HepG2 (cell line): Measurements from ENCODE around the gene IFI30. TPM values are rescaled to one million over a fixed set of nuclear protein-coding genes. Genes with fewer than 3 reads are reported as not detected.

Experiments
- ATAC-seq: fragments of 200-7000 bp; cut with Tn5 transposase; 3 replicates; pipeline ENCODE4 v1.9.1; 2020; ENCODE audit warnings: mild to moderate bottlenecking, moderate library complexity
- BruUV-seq: library from RNA; stranded (reverse); fragments of 400-500 nt; replicated peaks from 2 replicates; lab custom pipeline; 2021; lab: Mats Ljungman, UMichigan
- CTCF ChIA-PET: fragments of 300-600 bp; formaldehyde crosslinking; extraction: SDS; loops from one replicate; lab custom pipeline; 2021; ENCODE audit warnings: low total read pairs, inconsistent platforms, low intra/inter-chr PET ratio; lab: Yijun Ruan, JAX
- POLR2A ChIA-PET: fragments of 350-600 bp; sonication (Branson Sonifier 250); formaldehyde crosslinking; loops from one replicate; lab custom pipeline; 2020; ENCODE audit warnings: antibody characterized with exemption, inconsistent platforms; lab: Yijun Ruan, JAX
- DNase-seq: peaks from one replicate; pipeline ENCODE4 v3.0.0-alpha.2; 2015; ENCODE audit warnings: low spot score
- FAIRE-seq: peaks from 3 replicates; lab custom pipeline; 2011; peaks lifted over from hg19 to GRCh38; lab: Jason Lieb, UNC
- H2AFZ ChIP-seq: one replicate; pipeline ENCODE4 v1.6.1; 2011; ENCODE audit warnings: low read length, inconsistent platforms
- H3K27ac ChIP-seq: fragments of 300-600 bp; 3 replicates; pipeline ENCODE4 v1.8.0; 2011; ENCODE audit warnings: mixed run types, mild to moderate bottlenecking, mixed read lengths, low read length, inconsistent platforms; ENCODE audit not compliant: insufficient read depth; ENCODE audit errors: extremely low read length
- H3K27me3 ChIP-seq, 2 experiments: fragments of 200-600 bp in 1 of 2; 2 replicates in 1 of 2; 3 replicates in 1 of 2; pipeline versions ENCODE4 v1.6.0 to v1.8.0; 2011; ENCODE audit warnings: low read length in 2 of 2, mild to moderate bottlenecking in 2 of 2, moderate library complexity in 2 of 2, inconsistent platforms in 1 of 2; ENCODE audit not compliant: insufficient read depth in 2 of 2, control insufficient read depth in 1 of 2
- H3K36me3 ChIP-seq, 2 experiments: fragments of 200-600 bp in 1 of 2; replicated peaks in 1 of 2; 2 replicates in 1 of 2; 3 replicates in 1 of 2; pipeline versions ENCODE4 v1.5.1 to v1.8.0; 2011; ENCODE audit warnings: low read length in 2 of 2, inconsistent platforms in 1 of 2; ENCODE audit not compliant: insufficient read depth in 2 of 2, control insufficient read depth in 1 of 2
- H3K4me1 ChIP-seq: 2 replicates; pipeline ENCODE4 v1.5.1; 2012; ENCODE audit warnings: low read length, inconsistent platforms; ENCODE audit not compliant: insufficient read depth
- H3K4me2 ChIP-seq: 2 replicates; pipeline ENCODE4 v1.6.0; 2011; ENCODE audit warnings: low read depth, low read length, inconsistent platforms
- H3K4me3 ChIP-seq, 3 experiments: fragments of 200-600 bp in 1 of 3; sonication (generic), shearing (Covaris generic) in 1 of 3; replicated peaks in 1 of 3; 2 replicates each; pipeline ENCODE4 v1.5.1; 2011 to 2016; ENCODE audit warnings: low read length in 3 of 3, inconsistent platforms in 2 of 3, low read depth in 2 of 3, mild to moderate bottlenecking in 2 of 3, control low read depth in 1 of 3, mixed read lengths in 1 of 3; ENCODE audit not compliant: insufficient read depth in 1 of 3
- H3K79me2 ChIP-seq: one replicate; pipeline ENCODE4 v1.6.1; 2011; ENCODE audit warnings: low read length, inconsistent platforms; ENCODE audit not compliant: insufficient read depth
- H3K9ac ChIP-seq: 2 replicates; pipeline ENCODE4 v1.6.0; 2011; ENCODE audit warnings: mild to moderate bottlenecking, low read depth, low read length, inconsistent platforms; ENCODE audit not compliant: insufficient read depth
- H3K9me3 ChIP-seq: 2 replicates; pipeline ENCODE4 v1.5.1; 2012; ENCODE audit warnings: mild to moderate bottlenecking, low read length
- H4K20me1 ChIP-seq: 2 replicates; pipeline ENCODE4 v1.6.0; 2011; ENCODE audit warnings: inconsistent platforms, mild to moderate bottlenecking, low read length, moderate library complexity; ENCODE audit not compliant: insufficient read depth
- ATF1 ChIP-seq: IDR thresholded peaks from 2 replicates; pipeline ENCODE4 v1.6.1; 2016; ENCODE audit warnings: mild to moderate bottlenecking, control low read depth
- BORCS8-MEF2B ChIP-seq: sonication (generic); formaldehyde crosslinking; IDR thresholded peaks from 2 replicates; pipeline ENCODE4 v1.8.0; 2022; ENCODE audit warnings: mild to moderate bottlenecking, missing genetic modification reagents
- ISL2 ChIP-seq: sonication (generic); formaldehyde crosslinking; IDR thresholded peaks from 2 replicates; pipeline ENCODE4 v1.5.0; 2020; ENCODE audit warnings: missing genetic modification reagents
- KDM5A ChIP-seq: fragments of 200-600 bp; sonication (generic); IDR thresholded peaks from 2 replicates; pipeline ENCODE4 v1.7.0; 2018; ENCODE audit warnings: antibody characterized with exemption, mild to moderate bottlenecking, low read length, borderline replicate concordance
- MEIS2 ChIP-seq: sonication (generic); formaldehyde crosslinking; IDR thresholded peaks from 2 replicates; pipeline ENCODE4 v1.9.0; 2021; ENCODE audit warnings: mild to moderate bottlenecking, missing genetic modification reagents
- MIER3 ChIP-seq: IDR thresholded peaks from 2 replicates; pipeline ENCODE4 v1.6.1; 2016; ENCODE audit warnings: missing compliant biosample characterization, borderline replicate concordance
- NCOR1 ChIP-seq: fragments of 200-600 bp; sonication (generic); IDR thresholded peaks from 2 replicates; pipeline ENCODE4 v1.7.0; 2017; ENCODE audit warnings: antibody characterized with exemption, low read length, borderline replicate concordance
- RAD21 ChIP-seq: fragments of 450-650 bp; formaldehyde crosslinking; IDR thresholded peaks from 2 replicates; pipeline ENCODE4 v1.5.0; 2020; ENCODE audit warnings: mild to moderate bottlenecking
- SNAPC2 ChIP-seq: sonication (generic); formaldehyde crosslinking; IDR thresholded peaks from 2 replicates; pipeline ENCODE4 v1.8.1; 2022; ENCODE audit warnings: mild to moderate bottlenecking, missing genetic modification reagents
- SOX6 ChIP-seq, 2 experiments: fragments of 450-650 bp in 1 of 2; sonication (generic) in 1 of 2; formaldehyde crosslinking in 1 of 2; IDR thresholded peaks; 2 replicates each; pipeline versions ENCODE4 v1.4.0 to v1.6.1; 2017 to 2020; ENCODE audit warnings: antibody characterized with exemption in 1 of 2, mild to moderate bottlenecking in 1 of 2, missing genetic modification reagents in 1 of 2
- ZNF776 ChIP-seq: sonication (generic); formaldehyde crosslinking; IDR thresholded peaks from 2 replicates; pipeline ENCODE4 v1.4.0; 2020; ENCODE audit warnings: mild to moderate bottlenecking, missing genetic modification reagents
- WGBS: methylation state at CpG from one replicate; pipeline ENCODE4 v1.1.6; 2017; ENCODE audit warnings: low lambda C conversion rate; 5-methylcytosine and 5-hydroxymethylcytosine counted together
- in situ Hi-C: cut with HindIII; loops from 2 replicates; pipeline ENCODE4 v1.10.0; 2017; ENCODE audit warnings: low pct_unique_long_range_greater_than_20kb; ENCODE audit not compliant: extremely low pct_ligation_motif_present
- intact Hi-C: fragments of 100-400 bp; cut with micrococcal nuclease; formaldehyde crosslinking; loops from one replicate; pipeline ENCODE4 v1.10.0; 2022; ENCODE audit not compliant: unreplicated experiment
- polyA plus RNA-seq, 8 experiments: library from polyadenylated mRNA; depleted of rRNA in 3 of 8; stranded (reverse) in 7 of 8; unstranded in 1 of 8; fragments of >200 nt; fragmentation: Illumina TruSeq in 4 of 8; extraction: Trizol in 4 of 8; gene quantifications; 2 replicates each; pipeline versions ENCODE4 v1.2.1 to v1.2.3, GENCODE V29; 2011 to 2016; ENCODE audit warnings: low read depth in 4 of 8, missing spikeins in 1 of 8, mixed read lengths in 1 of 8; ENCODE audit not compliant: insufficient read depth in 1 of 8
- total RNA-seq, 5 experiments: library from RNA; depleted of rRNA; stranded (reverse); fragments of >200 nt; fragmentation: Illumina TruSeq; extraction: Trizol; gene quantifications; 2 replicates each; pipeline ENCODE4 v1.2.3, GENCODE V29; 2016; ENCODE audit warnings: low read depth in 1 of 5
- TF ChIP-seq, protein P1 (sequence below): sonication (generic); formaldehyde crosslinking; IDR thresholded peaks from 2 replicates; pipeline ENCODE4 v1.4.0; 2020; ENCODE audit warnings: missing genetic modification reagents
- TF ChIP-seq, protein P2 (sequence below): sonication (generic); formaldehyde crosslinking; IDR thresholded peaks from 2 replicates; pipeline ENCODE4 v1.4.0; 2020; ENCODE audit warnings: missing genetic modification reagents, mild to moderate bottlenecking, borderline replicate concordance
- TF ChIP-seq, protein P3 (sequence below): sonication (generic); formaldehyde crosslinking; IDR thresholded peaks from 2 replicates; pipeline ENCODE4 v1.8.1; 2023; ENCODE audit warnings: mild to moderate bottlenecking, missing genetic modification reagents
- TF ChIP-seq, protein P4 (sequence below): sonication (generic); formaldehyde crosslinking; IDR thresholded peaks from 2 replicates; pipeline ENCODE4 v1.4.0; 2020; ENCODE audit warnings: missing genetic modification reagents

IFI30 gene
- total and polyA plus RNA-seq, 2 of the 13 experiments (the other 11 are each of a cell fraction or from before 2014, with no cell fraction given), result 25.0 to 79.4 TPM

DNA sequence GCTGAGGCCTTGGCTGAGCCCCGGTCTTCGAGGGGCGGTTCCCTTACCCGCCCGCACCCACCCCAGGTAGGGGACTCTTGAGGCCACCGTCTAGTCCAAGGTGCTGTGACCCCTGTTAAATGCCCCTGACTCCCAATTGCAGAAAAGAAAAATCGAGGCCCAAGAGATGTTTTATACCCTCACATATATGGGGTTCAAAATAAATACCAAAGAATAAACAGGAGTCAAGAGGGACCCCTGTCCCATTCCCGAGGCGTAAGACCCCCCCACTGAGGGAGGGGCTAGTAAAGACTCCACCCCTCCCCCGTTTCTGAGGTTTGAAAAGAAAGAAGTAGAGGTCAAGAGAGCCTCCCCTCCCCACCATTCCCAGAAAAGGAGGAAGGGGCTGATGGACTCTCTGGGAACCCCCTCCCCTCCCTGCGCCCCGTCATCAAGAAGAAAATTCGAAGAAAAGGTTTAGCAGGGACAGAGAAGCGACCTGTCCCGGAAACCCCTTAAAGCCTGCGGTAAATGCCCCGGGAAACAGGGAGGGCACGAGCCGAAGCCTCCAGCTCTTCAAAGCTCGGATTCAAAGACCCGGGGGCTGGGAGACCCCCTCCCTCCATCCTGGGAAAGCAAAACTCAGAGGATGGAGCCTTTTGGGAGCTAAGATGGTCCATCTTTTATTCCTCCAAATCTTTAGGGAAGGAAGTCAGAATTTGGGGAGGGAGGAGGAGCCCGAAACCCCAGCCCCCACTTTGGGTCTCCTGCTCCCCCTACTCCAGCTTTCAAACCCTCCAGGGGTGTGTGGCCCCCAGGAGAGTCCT, 31.0 kb downstream of the IFI30 start:
- H3K4me3 ChIP-seq, result peak overlapping the region; percentile 73 to 76 (median 73)
- peak overlapping the region; percentile 73 for H3K9ac ChIP-seq
- FAIRE-seq (no peak), DNase-seq (no peak), ATAC-seq (peak; percentile 14)
- H2AFZ ChIP-seq, result no peak overlapping the region
- TSS peak; percentile 62 for BruUV-seq
- in situ Hi-C loops (loop anchor here (5.0 to 10.0 kb wide), 2 partner anchors 48 to 210 kb away; partner anchors contain the start of gene SSBP4), intact Hi-C loops (loop anchor here (1.0 to 5.0 kb wide), 3 partner anchors 20 to 208 kb away; partner anchors contain the start of gene LSM4)
- POLR2A ChIA-PET, result interaction anchor here (0.6 to 4.0 kb wide), 12 partner anchors 12 to 345 kb away, joined by 3 to 27 read pairs (median 6); partner anchors contain the start of genes GDF15, IQCN, JUND and MPV17L2
- 0 out of 5 replicates have a peak, but pooled peaks cover 0 to 3% of the 10 kb centered on the region in 2 experiments for H3K27me3 ChIP-seq
- CTCF ChIA-PET, result no interaction called here
- no peaks in the 10 kb centered on the region for H3K9me3 ChIP-seq
- no peaks in the 10 kb centered on the region for H4K20me1 ChIP-seq
- H3K36me3 ChIP-seq, result peaks cover 3 to 5% of the 10 kb centered on the region in 2 experiments; a peak in 1 of 5 replicates
- no peaks in the 10 kb centered on the region for H3K79me2 ChIP-seq
- WGBS, result 2% methylated on average over 22 of the region's 22 CpGs
- peak overlapping the region; percentile 60 for H3K27ac ChIP-seq
- H3K4me1 ChIP-seq, result peaks cover 13% of the 10 kb centered on the region
- H3K4me2 ChIP-seq, result peak overlapping the region; percentile 87
- TF ChIP-seq, protein P1, sequence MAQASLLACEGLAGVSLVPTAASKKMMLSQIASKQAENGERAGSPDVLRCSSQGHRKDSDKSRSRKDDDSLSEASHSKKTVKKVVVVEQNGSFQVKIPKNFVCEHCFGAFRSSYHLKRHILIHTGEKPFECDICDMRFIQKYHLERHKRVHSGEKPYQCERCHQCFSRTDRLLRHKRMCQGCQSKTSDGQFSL (CRISPR knock-in tag), result peak; percentile 90
- TF ChIP-seq ZNF776 (CRISPR knock-in tag) (no peak), MEIS2 (CRISPR knock-in tag) (0 out of 2 replicates have a peak, but pooled peaks have one; percentile 1), MIER3 (no peak), SOX6 (IDR thresholded peaks at IDR 0.05) (no peak), SOX6 (CRISPR knock-in tag; IDR thresholded peaks at IDR 0.05) (no peak), ATF1 (0 out of 2 replicates have a peak, but pooled peaks have one; percentile 4), KDM5A (peak; percentile 62; the same call in 1 of the 2 replicates), BORCS8-MEF2B (CRISPR knock-in tag) (no peak), NCOR1 (peak; percentile 18; the same call in 1 of the 2 replicates), RAD21 (CRISPR knock-in tag) (no peak), ISL2 (CRISPR knock-in tag) (no peak), SNAPC2 (CRISPR knock-in tag) (0 out of 2 replicates have a peak, but pooled peaks have one; percentile 18)
- TF ChIP-seq, protein P2, sequence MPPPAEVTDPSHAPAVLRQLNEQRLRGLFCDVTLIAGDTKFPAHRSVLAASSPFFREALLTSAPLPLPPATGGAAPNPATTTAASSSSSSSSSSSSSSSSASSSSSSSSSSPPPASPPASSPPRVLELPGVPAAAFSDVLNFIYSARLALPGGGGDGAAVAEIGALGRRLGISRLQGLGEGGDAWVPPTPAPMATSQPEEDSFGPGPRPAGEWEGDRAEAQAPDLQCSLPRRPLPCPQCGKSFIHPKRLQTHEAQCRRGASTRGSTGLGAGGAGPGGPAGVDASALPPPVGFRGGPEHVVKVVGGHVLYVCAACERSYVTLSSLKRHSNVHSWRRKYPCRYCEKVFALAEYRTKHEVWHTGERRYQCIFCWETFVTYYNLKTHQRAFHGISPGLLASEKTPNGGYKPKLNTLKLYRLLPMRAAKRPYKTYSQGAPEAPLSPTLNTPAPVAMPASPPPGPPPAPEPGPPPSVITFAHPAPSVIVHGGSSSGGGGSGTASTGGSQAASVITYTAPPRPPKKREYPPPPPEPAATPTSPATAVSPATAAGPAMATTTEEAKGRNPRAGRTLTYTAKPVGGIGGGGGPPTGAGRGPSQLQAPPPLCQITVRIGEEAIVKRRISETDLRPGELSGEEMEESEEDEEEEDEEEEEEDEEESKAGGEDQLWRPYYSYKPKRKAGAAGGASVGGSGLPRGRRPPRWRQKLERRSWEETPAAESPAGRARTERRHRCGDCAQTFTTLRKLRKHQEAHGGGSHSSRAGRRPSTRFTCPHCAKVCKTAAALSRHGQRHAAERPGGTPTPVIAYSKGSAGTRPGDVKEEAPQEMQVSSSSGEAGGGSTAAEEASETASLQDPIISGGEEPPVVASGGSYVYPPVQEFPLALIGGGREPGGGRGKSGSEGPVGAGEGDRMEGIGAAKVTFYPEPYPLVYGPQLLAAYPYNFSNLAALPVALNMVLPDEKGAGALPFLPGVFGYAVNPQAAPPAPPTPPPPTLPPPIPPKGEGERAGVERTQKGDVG (CRISPR knock-in tag), result no peak
- TF ChIP-seq, protein P3, sequence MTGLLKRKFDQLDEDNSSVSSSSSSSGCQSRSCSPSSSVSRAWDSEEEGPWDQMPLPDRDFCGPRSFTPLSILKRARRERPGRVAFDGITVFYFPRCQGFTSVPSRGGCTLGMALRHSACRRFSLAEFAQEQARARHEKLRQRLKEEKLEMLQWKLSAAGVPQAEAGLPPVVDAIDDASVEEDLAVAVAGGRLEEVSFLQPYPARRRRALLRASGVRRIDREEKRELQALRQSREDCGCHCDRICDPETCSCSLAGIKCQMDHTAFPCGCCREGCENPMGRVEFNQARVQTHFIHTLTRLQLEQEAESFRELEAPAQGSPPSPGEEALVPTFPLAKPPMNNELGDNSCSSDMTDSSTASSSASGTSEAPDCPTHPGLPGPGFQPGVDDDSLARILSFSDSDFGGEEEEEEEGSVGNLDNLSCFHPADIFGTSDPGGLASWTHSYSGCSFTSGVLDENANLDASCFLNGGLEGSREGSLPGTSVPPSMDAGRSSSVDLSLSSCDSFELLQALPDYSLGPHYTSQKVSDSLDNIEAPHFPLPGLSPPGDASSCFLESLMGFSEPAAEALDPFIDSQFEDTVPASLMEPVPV (CRISPR knock-in tag), result 0 out of 2 replicates have a peak, but pooled peaks have one; percentile 55
- TF ChIP-seq, protein P4, sequence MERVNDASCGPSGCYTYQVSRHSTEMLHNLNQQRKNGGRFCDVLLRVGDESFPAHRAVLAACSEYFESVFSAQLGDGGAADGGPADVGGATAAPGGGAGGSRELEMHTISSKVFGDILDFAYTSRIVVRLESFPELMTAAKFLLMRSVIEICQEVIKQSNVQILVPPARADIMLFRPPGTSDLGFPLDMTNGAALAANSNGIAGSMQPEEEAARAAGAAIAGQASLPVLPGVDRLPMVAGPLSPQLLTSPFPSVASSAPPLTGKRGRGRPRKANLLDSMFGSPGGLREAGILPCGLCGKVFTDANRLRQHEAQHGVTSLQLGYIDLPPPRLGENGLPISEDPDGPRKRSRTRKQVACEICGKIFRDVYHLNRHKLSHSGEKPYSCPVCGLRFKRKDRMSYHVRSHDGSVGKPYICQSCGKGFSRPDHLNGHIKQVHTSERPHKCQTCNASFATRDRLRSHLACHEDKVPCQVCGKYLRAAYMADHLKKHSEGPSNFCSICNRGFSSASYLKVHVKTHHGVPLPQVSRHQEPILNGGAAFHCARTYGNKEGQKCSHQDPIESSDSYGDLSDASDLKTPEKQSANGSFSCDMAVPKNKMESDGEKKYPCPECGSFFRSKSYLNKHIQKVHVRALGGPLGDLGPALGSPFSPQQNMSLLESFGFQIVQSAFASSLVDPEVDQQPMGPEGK (CRISPR knock-in tag), result peak; percentile 84
